ENCODE data around the gene KIF14. TPM values are rescaled to one million over a fixed set of nuclear protein-coding genes. Genes with fewer than 3 reads are reported as not detected.

Gene KIF14
- total RNA-seq, 4 donors from 2014 or later: 0.16 to 1.1 (median 0.23) TPM

GRCh38 chr1:200540281-200540680, 80.3 kb downstream of the KIF14 start:
- ATAC-seq (ENCODE audit: low FRiP score) (no peak), DNase-seq (ENCODE audit: low spot score) (no peak)
- TF ChIP-seq CTCF (IDR thresholded peaks at IDR 0.05): no peak

- no peak for DNase-seq (ENCODE audit: low spot score)
- no peak for TF ChIP-seq CTCF (IDR thresholded peaks at IDR 0.05)
- ATAC-seq (ENCODE audit: low FRiP score): no peak
These were observed 82.4 kb downstream of the KIF14 start for GRCh38 chr1:200538179-200538578.

- no peak for TF ChIP-seq CTCF (IDR thresholded peaks at IDR 0.05)
- no peak for ATAC-seq (ENCODE audit: low FRiP score)
- DNase-seq (ENCODE audit: low spot score): no peak
These were observed 84.9 kb downstream of the KIF14 start for GRCh38 chr1:200535605-200536004.

- no peak for DNase-seq (ENCODE audit: low spot score)
- TF ChIP-seq CTCF (IDR thresholded peaks at IDR 0.05): no peak
- ATAC-seq (ENCODE audit: low FRiP score): no peak
These were observed 89.8 kb downstream of the KIF14 start for GRCh38 chr1:200530623-200531261.

GRCh38 chr1:200528858-200529606, 91.5 kb downstream of the KIF14 start:
- ATAC-seq (ENCODE audit: low FRiP score) (no peak), DNase-seq (ENCODE audit: low spot score) (no peak)
- TF ChIP-seq CTCF (IDR thresholded peaks at IDR 0.05): no peak

- DNase-seq (ENCODE audit: low spot score) (no peak), ATAC-seq (ENCODE audit: low FRiP score) (no peak)
- TF ChIP-seq CTCF (IDR thresholded peaks at IDR 0.05): no peak
These were observed 92.9 kb downstream of the KIF14 start for GRCh38 chr1:200527670-200528069.
